Superior temporal gyrus (tissue), 1 donor: ENCODE results near the gene INAFM2.

ENCODE experiments used
- DNase-seq: peaks from one replicate; pipeline ENCODE4 v3.0.0-alpha.2; 2016; ENCODE audit errors: extremely low spot score

Gene INAFM2

GRCh38 chr15:40364251-40364650 lies 40.8 kb downstream of the INAFM2 start:
- DNase-seq, result no peak

GRCh38 chr15:40365016-40365415 lies 41.5 kb downstream of the INAFM2 start:
- DNase-seq, result no peak

GRCh38 chr15:40365624-40366456 lies 42.3 kb downstream of the INAFM2 start:
- DNase-seq, result no peak

GRCh38 chr15:40366457-40367370 lies 43.2 kb downstream of the INAFM2 start:
- peak; percentile 79 for DNase-seq

- no peak for DNase-seq
Observed at GRCh38 chr15:40367371-40367685, 43.8 kb downstream of the INAFM2 start.

- peak; percentile 72 for DNase-seq
Observed at GRCh38 chr15:40367686-40368611, 44.5 kb downstream of the INAFM2 start.

GRCh38 chr15:40368719-40369473 lies 45.4 kb downstream of the INAFM2 start:
- DNase-seq, result no peak

- no peak for DNase-seq
Observed at GRCh38 chr15:40369474-40369869, 46.0 kb downstream of the INAFM2 start.

GRCh38 chr15:40369971-40370370 lies 46.5 kb downstream of the INAFM2 start:
- no peak for DNase-seq

- no peak for DNase-seq
Observed at GRCh38 chr15:40372981-40373380, 49.5 kb downstream of the INAFM2 start.
